AG04450 (cell line): Measurements from ENCODE around the gene ABTB1. TPM values are rescaled to one million over a fixed set of nuclear protein-coding genes. Genes with fewer than 3 reads are reported as not detected.

Source experiments
- CTCF ChIA-PET: fragments of 300-600, 350-600 bp; formaldehyde crosslinking; extraction: SDS; loops from one replicate; lab custom pipeline; 2022; ENCODE audit warnings: antibody characterized with exemption, inconsistent platforms; lab: Charles Lee
- POLR2A ChIA-PET: fragments of 350-600 bp; formaldehyde crosslinking; extraction: SDS; loops from one replicate; lab custom pipeline; 2021; ENCODE audit warnings: antibody characterized with exemption, inconsistent platforms; lab: Yijun Ruan, JAX
- DNase-seq: peaks from one replicate; pipeline ENCODE4 v3.0.0-alpha.2; 2011; ENCODE audit warnings: low read depth, low spot score
- H3K27ac ChIP-seq: one replicate; pipeline ENCODE4 v1.5.1; 2012; ENCODE audit warnings: low read depth, low read length, control low read depth
- H3K27me3 ChIP-seq: one replicate; pipeline ENCODE4 v1.6.0; 2012; ENCODE audit warnings: low read length; ENCODE audit not compliant: control insufficient read depth, insufficient read depth
- H3K4me3 ChIP-seq: 2 replicates; pipeline ENCODE4 v1.5.1; 2011; ENCODE audit warnings: mild to moderate bottlenecking, low read depth, low read length, control low read depth
- H3K9me3 ChIP-seq: 2 replicates; pipeline ENCODE4 v1.5.1; 2012; ENCODE audit warnings: low read length; ENCODE audit not compliant: control insufficient read depth, insufficient read depth
- polyA plus RNA-seq: library from polyadenylated mRNA; depleted of rRNA; stranded (reverse); fragments of >200 nt; gene quantifications from 2 replicates; pipeline ENCODE4 v1.2.3, GENCODE V29; 2011
- TF ChIP-seq, protein P1 (sequence below): IDR thresholded peaks from 2 replicates; pipeline ENCODE4 v1.5.1; 2011; ENCODE audit warnings: low read depth, low read length, control low read depth, inconsistent platforms

ABTB1 gene
- polyA plus RNA-seq, 1 experiment, result 15.5 TPM

DNA sequence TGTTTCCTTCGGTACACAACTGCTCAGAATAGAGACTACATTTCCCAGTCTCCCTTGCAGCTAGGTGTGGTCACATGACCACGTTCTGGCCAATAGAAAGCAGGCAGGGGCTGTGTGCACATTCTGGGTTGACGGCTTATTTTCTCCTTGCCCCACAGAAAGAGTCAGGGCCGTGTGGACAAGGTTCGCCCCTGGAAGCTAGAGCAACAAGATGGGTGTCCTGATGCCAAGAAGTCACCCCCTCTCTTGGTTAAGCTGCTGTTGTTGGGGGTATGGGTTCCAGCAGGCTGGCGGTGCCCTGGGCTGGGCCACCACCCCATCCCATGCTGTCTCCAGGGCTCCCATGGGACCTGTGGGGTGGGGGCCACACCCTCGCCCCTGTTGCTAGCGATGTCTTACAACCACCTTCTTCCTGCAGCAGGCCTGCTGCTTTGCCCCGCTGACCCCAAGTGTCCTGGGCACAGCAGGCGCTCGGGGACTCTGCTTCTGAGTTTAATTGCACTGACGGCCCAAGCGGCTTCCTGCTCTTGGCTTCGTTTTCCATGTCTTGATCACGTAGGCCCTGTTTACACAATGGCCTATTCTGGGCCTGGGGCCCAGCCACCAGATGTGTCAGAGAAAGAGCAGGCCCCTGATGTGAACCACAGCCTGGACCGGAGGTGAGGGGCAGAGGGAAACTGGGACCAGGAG lies 24.9 kb downstream of the ABTB1 start:
- POLR2A ChIA-PET, result interaction anchor here (1.0 to 1.4 kb wide), 4 partner anchors 38 to 363 kb away, joined by 3 to 6 read pairs (median 3); no protein-coding TSS in a partner anchor
- Histone ChIP-seq H3K27me3 (no peaks in the 10 kb centered on the region), H3K27ac (peak overlapping the region; percentile 96), H3K9me3 (no peaks in the 10 kb centered on the region; the same call in 1 of the 2 replicates), H3K4me3 (peak overlapping the region; percentile 7; the same call in 1 of the 2 replicates)
- peak; percentile 72 for DNase-seq
- CTCF ChIA-PET, result interaction anchor here (0.5 to 3.2 kb wide), 11 partner anchors 13 to 134 kb away, joined by 3 to 20 read pairs (median 3); partner anchors contain the start of gene MGLL
- TF ChIP-seq, protein P1, sequence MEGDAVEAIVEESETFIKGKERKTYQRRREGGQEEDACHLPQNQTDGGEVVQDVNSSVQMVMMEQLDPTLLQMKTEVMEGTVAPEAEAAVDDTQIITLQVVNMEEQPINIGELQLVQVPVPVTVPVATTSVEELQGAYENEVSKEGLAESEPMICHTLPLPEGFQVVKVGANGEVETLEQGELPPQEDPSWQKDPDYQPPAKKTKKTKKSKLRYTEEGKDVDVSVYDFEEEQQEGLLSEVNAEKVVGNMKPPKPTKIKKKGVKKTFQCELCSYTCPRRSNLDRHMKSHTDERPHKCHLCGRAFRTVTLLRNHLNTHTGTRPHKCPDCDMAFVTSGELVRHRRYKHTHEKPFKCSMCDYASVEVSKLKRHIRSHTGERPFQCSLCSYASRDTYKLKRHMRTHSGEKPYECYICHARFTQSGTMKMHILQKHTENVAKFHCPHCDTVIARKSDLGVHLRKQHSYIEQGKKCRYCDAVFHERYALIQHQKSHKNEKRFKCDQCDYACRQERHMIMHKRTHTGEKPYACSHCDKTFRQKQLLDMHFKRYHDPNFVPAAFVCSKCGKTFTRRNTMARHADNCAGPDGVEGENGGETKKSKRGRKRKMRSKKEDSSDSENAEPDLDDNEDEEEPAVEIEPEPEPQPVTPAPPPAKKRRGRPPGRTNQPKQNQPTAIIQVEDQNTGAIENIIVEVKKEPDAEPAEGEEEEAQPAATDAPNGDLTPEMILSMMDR, result no peak

DNA sequence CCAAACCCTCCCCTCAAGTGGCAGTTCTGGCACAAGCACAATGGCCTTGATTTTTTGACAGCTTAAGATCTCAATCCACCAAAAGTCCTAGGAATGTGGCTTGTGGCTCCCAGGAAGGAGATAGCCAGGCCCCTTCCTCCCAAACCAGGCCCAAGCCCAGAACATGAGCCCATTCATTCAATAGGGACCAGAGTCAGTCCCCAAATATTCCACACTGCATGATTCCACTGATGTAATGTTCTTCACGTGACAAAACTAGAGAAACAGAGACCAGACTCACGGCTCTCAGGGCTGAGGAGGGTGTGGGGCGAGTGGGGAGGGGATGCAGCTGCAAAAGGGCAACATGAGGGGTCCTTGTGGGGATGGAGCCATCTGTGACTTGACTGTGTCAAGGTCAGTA lies 25.5 kb downstream of the ABTB1 start:
- no peaks in the 10 kb centered on the region for H3K27me3 ChIP-seq
- no peak overlapping the region for H3K4me3 ChIP-seq
- CTCF ChIA-PET, result interaction anchor here (1.2 to 1.6 kb wide), 2 partner anchors 42 to 123 kb away, joined by 3 read pairs; no protein-coding TSS in a partner anchor
- POLR2A ChIA-PET, result no interaction called here
- DNase-seq, result no peak
- H3K9me3 ChIP-seq, result no peaks in the 10 kb centered on the region; the same call in 1 of the 2 replicates
- TF ChIP-seq, protein P1, result no peak
- peak overlapping the region; percentile 96 for H3K27ac ChIP-seq

DNA sequence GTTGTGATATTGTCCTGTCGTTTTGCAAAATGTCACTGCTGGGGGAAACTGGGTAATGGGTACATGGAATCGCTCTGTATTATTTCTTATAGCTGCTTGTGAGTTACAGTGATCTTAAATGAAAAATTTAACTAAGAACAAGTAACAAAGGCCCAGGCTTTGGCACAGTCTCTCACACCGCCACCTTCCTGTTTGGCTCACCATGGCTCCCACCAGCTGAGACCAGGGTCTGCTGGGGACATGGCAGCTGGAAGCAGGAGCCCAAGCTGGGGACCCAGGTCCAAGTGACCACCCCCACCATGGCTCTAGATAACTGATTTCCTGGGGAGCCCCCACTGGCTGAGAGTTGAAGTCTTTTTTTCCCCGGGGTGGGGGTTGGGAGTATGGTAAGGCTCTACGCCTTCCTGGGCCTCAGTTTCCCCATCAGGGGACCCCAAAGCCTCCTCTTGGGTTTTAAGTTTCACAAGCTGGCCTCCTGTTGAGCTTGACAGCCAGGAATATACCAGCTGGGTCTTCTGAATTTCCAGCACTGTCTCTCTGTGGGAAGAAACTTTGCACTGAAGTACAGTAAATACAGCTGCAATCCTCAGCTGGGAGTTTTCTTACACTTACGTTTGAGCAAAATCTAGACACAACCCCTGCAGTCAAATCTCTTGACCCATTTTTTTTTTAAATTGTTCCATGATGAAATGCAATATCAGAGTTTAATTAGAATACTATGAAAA lies 26.1 kb downstream of the ABTB1 start:
- ChIA-PET CTCF (interaction anchor here (0.6 to 1.6 kb wide), 4 partner anchors 44 to 917 kb away, joined by 3 to 6 read pairs (median 3); no protein-coding TSS in a partner anchor), POLR2A (no interaction called here)
- DNase-seq, result no peak
- Histone ChIP-seq H3K9me3 (no peaks in the 10 kb centered on the region; the same call in 1 of the 2 replicates), H3K27me3 (no peaks in the 10 kb centered on the region), H3K4me3 (no peak overlapping the region), H3K27ac (peak overlapping the region; percentile 96)
- TF ChIP-seq, protein P1, result no peak

DNA sequence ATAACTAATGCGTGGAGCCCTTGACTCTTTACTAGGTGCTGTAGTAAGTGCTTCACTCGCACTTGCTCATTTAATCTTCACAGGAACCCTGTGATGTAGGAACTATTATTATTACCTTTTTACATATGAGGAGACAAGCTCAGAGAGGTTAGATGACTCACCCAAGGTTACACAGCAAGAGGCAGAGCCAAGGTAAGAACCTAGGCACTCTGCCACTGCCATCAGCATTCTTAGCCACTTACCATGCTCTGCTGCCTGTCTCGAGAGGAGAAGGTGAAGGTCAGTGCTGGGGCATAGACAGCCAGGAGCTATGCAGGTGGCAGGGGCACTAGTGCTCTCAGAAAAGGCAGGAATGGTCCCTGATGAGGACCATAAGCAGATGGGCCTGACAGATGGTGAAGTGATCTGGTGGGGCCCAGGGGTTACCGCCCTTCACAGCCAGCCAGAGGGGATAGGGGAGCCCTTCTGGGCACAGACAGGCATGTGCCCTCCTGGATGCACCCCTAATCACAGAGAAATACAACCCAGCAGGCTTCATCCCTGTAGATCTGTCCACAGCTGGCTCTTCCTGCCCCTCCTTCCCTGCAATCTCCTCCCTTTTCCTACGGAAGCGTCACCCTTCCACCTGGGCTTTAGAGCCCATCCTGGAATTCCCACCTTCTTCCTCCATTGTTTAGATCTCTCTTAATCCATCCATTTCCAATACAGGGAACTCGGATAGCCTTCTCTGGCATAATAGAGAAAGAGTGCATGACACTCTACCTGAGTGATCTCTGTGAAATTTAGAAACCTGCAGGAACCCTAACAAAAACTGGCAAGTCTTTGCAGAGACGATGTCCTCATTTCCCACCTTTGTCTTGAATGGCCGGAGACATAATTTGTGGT lies 26.9 kb downstream of the ABTB1 start:
- Histone ChIP-seq H3K27me3 (no peaks in the 10 kb centered on the region), H3K9me3 (no peaks in the 10 kb centered on the region; the same call in 1 of the 2 replicates), H3K4me3 (no peak overlapping the region), H3K27ac (peak overlapping the region; percentile 77)
- POLR2A ChIA-PET, result no interaction called here
- DNase-seq, result no peak
- CTCF ChIA-PET, result interaction anchor here (0.6 to 1.6 kb wide), 5 partner anchors 43 to 916 kb away, joined by 3 to 6 read pairs (median 3); no protein-coding TSS in a partner anchor
- TF ChIP-seq, protein P1, result no peak
